Measurements from ENCODE around the gene CEP290.
"Not testable (repeated sequence)": the region's sequence is repeated elsewhere in the genome, so short reads cannot be mapped to it uniquely, and the experiment has no call there.

The CEP290 gene

GRCh38 chr12:88141425-88141773, 489 bp downstream of the CEP290 start:
- no peak for DNase-seq

DNA sequence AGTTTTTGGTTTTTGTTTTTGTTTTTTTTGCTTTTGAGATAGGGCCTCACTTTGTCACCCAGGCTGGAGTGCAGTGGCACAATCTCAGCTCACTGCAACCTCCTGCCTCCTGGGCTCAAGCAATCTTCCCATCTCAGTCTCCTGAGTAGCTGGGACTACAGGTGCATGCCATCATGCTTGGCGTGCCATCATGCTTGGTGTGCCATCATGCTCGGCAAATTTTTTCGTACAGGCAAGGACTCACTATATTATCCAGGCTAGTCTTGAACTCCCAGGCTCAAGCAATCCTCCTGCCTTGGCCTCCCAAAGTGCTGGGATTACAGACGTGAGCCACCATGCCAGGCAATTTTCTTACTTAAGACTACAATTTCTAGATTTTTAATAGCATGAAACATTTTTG, 2.2 kb downstream of the CEP290 start:
- not testable (repeated sequence) for DNase-seq

DNA sequence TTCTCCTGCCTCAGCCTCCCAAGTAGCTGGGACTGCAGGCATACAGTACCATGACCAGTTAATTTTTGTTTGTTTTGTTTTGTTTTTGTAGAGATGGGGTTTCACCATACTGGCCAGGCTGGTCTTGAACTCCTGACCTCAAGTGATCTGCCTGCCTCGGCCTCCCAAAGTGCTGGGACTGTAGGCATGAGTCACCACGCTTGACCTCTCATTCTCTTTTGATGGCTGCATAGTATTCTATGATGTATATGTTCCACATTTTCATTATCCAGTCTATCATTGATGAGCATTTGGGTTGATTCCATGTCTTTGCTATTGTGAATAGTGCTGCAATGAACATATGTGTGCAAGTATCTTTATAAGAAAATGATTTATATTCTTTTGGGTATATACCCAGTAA, 8.7 kb downstream of the CEP290 start:
- DNase-seq: not testable (repeated sequence)

DNA sequence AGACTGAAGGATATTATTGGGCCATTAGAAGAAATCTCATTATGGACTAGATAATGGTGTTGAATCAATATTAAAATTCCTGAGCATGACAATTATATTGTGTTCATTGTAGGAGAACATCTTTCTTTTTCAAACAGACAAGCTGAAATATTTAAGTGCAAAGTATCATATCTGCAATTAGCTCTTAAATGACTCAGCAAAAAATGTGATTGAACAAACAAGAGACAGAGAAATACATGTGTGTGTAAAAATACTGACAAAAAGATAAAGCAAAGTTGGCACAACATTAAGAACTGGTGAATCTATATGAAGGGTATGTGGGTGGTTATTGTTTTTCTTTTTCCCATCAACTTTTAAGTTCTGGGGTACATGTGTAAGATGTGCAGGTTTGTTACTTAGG, 9.5 kb downstream of the CEP290 start:
- DNase-seq: no peak

- DNase-seq: no peak
These were observed 14.0 kb downstream of the CEP290 start for GRCh38 chr12:88127855-88128254.

- no peak for DNase-seq
These were observed 14.8 kb downstream of the CEP290 start for GRCh38 chr12:88127099-88127498.

- DNase-seq: no peak
These were observed 19.2 kb downstream of the CEP290 start for GRCh38 chr12:88122666-88123065.

DNA sequence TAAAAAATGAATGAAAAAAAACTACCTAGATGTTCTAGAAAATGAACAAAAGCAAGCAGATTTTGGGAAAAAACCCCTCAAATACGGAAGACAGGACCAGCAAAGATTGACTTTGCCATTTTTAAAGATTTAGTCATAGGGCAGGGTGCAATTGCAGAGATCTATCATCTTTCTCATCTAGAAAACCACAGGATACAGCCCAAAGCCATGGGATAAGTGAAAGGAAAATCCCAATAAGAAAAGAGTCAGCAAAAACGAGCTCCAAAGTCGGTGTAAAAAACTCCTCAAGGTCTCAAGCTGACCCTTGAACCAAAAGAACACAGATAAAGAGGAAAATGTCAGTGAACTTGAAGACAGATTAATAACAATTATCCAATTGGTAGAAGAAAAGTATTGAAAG, 28.0 kb downstream of the CEP290 start:
- no peak for DNase-seq

- no peak for DNase-seq
These were observed 30.7 kb downstream of the CEP290 start for GRCh38 chr12:88111074-88111652.

DNA sequence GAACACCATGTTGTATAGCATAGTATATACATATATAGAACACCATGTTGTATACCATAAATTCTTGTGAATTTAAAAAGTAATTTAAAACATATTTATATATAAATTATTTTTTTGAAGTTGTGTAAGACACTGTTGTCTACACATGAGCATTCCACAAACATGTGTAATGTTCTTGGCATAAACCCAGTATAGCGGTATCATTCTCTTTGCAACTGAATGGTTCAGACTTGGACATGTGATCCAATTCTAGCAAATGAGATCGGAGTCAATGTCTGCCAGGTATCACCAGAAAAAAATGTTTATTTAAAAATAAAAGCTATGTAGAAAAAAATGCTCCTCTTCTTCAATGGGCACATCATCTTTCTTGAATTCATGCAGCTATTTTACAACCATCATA, 33.9 kb downstream of the CEP290 start:
- DNase-seq: no peak

- DNase-seq: no peak
These were observed 48.3 kb downstream of the CEP290 start for GRCh38 chr12:88093573-88093972.

- DNase-seq: no peak
These were observed 49.1 kb downstream of the CEP290 start for GRCh38 chr12:88092771-88093170.

- no peak for DNase-seq
These were observed 57.7 kb downstream of the CEP290 start for GRCh38 chr12:88084210-88084609.

DNA sequence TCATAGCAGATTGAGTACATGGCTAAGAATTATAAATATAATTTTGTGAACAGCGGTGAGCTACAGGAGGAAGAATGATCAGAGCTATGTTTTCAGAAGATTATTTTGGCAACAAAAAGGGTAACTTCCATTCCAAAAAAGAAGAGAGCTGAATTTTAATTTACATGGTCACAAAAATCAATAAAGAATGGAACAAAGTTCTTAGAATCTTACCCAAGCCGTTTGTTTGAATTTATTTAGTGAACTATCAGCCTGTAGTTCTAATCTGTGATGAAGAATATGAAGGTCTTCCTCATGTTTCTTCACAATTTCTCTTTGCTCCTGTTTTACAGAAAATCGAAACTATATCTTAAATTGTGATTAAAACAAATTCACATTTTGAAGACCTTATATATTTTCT, 58.3 kb downstream of the CEP290 start:
- no peak for DNase-seq

DNA sequence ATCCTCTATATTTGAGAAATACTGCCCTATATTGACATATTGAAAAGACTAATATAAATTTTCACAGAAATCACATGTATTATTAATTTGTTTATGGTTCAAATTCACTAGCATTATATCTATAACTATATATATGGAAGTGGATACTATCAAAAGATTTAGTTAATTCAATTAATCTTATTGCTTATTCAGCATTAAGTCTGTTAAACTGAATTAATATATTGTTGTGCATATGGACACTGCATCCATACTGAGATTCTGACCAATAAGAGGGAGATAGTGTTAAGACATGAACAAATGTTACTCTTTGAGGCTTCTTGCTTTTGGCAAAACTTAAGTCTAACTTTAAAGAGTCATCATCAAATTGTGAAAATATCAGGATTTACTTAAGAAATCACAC, 60.6 kb downstream of the CEP290 start:
- no peak for DNase-seq

GRCh38 chr12:88067301-88067700, 74.6 kb downstream of the CEP290 start:
- DNase-seq: no peak

DNA sequence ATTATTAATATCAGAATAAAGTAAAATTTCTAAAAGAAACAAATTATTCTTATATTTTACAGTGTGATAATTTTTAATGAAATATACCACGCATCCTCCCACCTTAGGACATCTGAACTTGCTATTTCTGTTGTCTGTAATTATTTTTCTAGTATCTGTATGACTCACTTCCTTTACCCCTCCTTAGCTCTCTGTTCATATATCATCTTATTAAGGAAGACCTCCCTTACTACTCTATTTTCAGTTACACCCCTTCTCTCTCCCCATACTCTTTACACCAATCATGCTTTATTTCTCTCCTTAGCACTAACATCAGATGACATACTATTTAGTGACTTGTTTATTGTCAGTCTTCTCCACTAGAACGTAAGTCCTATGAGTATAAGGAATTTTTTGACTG, 78.5 kb downstream of the CEP290 start:
- DNase-seq: no peak

GRCh38 chr12:88062474-88062873, 79.4 kb downstream of the CEP290 start:
- DNase-seq: no peak

DNA sequence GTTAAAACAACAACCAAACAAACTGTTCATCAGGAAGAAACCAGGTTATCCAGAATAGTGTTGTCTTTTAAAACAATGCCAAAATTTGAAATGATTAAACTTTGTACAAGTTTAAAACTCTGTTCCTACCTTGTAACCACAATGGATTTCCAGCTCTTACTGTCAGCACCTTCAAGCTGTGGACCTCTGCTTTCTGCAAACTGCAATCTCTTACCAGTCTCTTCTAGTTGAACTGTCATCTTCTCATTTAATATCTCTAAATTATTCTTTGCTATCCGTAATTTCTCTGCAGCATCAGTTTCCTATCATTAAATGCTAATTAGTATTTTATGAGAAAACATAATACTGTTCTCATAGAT, 83.2 kb downstream of the CEP290 start:
- no peak for DNase-seq

DNA sequence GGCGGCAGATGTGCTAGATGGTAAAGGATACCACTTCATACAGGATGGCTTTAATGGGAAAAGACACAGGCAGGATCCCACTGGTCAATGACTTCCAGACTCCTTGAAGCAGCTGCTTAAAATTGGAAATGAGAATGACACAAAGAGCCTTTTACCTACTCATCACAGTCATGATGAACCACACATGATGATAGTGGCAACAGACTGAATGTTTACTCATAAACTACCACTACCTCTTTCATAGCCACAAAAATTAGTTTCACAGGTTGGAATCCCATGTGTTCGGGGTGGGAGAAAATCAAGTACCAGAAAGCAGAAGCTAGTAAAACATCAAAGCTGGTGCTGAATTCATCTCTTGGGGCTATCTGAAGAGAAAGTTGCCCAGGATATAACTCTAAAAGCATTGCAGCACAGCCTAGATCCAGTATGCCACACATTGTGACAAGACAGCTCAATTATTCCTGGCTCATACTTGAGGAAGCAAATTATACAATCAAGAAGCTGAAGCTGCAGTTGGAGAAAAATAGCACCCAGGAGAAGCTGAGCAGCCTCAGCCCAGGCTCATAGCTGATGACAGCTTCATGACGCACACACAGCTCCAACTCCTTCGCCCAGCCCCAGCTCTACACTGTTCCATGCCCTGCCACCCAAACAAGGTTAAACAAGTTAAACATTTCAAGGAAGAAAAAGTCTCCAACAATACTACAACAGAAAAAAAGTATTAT, 83.7 kb downstream of the CEP290 start:
- no peak for DNase-seq

GRCh38 chr12:88056571-88056970, 85.3 kb downstream of the CEP290 start:
- DNase-seq: no peak

DNA sequence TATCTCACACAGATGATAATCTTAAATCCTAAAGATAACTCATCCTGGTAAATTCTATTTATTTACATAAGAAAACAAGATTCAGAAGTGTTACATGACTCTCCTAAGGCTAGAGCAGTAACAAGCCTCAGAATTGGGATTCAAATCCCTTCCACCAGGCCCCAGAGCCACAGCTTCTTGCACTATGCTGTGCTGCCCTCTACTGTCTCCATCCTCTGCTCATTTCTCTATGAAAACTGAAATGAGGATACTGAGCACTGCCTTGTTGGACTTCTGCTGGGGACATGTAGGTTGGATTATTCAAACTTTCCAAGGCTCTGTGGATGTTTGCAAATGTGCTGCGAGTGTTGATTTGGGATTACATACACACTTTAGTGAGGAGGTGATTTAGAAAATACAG, 89.2 kb downstream of the CEP290 start:
- DNase-seq: no peak

DNA sequence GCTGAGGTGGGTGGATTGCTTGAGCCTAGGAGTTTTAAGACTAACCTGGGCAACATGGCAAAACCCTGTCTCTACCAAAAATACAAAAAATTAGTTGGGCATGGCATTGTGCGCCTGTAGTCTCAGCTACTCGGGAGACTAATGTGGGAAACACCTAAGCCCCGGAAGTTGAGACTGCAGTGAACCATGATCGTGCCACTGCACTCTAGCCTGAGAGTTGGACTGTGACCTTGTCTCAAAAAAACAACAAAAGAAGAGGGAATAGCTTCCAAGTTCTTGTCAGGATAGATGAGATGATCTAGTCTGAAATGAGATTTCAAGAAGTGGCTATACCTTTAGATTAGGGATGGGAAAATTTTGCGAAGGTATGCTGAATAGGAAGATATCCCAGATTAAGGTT, 97.9 kb downstream of the CEP290 start:
- no peak for DNase-seq

DNA sequence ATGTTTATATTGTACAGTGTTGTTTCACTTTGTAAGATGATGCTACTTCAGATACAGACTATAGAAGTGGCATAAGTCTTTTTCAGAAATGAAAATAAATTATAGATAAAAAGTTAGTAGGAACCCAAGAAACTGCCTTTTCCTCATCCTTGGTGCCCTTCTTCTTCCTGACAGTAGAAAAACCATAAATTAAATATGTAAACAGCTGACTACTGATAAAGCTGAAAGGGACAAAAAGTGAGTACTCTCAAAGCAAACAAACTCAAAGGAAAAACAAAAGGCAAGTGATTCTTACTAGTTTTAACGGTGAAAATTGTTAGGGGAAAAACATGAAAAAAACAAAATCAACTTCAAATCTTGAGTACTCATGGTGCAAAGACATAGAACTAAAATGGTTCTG, 104.1 kb downstream of the CEP290 start:
- DNase-seq: no peak

- DNase-seq: no peak
These were observed 105.4 kb downstream of the CEP290 start for GRCh38 chr12:88036353-88036965.
